Keratinocyte (primary cell): ENCODE results near the gene CTRB1.

ENCODE experiments used
- CTCF ChIP-seq, 3 experiments: IDR thresholded peaks in 1 of 3; conservative IDR thresholded peaks in 1 of 3; optimal IDR thresholded peaks in 1 of 3; 2 replicates in 2 of 3; 3 replicates in 1 of 3; pipeline versions ENCODE3 to v1.5.1; 2011; ENCODE audit warnings: low read length in 3 of 3, mild to moderate bottlenecking in 3 of 3, moderate library complexity in 2 of 3, control low read depth in 1 of 3, inconsistent platforms in 1 of 3; ENCODE audit not compliant: insufficient read depth in 2 of 3; ENCODE audit errors: extremely low read depth in 1 of 3
- EZH2 ChIP-seq: IDR thresholded peaks from one replicate; pipeline ENCODE4 v1.6.1; 2012; ENCODE audit warnings: inconsistent platforms, mild to moderate bottlenecking, low read length, moderate library complexity

DNA sequence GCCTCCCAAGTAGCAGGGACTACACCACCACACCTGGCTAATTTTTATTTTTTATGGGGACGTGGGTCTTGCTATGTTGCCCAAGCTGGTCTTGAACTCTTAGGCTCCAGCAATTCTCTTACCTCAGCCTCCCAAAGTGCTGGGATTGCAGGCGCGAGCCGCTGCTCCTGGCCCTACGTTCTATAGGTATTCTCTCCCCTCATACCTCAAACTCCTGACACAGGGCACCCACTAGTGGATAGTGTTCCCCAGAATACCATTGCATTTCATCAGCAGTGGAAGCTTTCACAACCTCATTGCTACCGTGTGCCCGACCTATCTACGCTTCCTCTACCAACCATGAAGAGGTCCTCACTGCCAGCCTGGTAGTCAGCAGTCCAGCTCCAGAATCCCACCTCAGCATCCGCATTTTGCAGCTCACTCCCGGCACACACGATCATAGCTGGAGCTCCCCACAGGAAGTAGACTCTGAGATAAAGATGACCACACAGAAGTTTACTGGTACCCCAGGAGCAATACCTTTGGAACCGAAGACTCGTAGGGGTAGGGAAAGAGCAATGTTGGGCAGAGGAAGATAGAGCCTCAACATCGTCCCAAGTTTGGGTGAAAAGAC lies 21.2 kb upstream of the CTRB1 start:
- peak in 1 of 3 experiments; percentile 11 for TF ChIP-seq CTCF (optimal IDR thresholded peaks at IDR 0.05 in 1 of 3, IDR thresholded peaks at IDR 0.05 in 1 of 3, conservative IDR thresholded peaks at IDR 0.05 in 1 of 3; ENCODE audit: extremely low read depth in 1 of 3, insufficient read depth in 2 of 3, low read length in 3 of 3)
- TF ChIP-seq EZH2: no peak
